Mesodermal cell (in vitro differentiated cells): Measurements from ENCODE around the gene FANCC.

ENCODE experiments used
- H3K27ac ChIP-seq: 2 replicates; pipeline ENCODE4 v1.7.0; 2013; ENCODE audit warnings: mild to moderate bottlenecking, low read depth, low read length, moderate library complexity; ENCODE audit not compliant: severe bottlenecking
- H3K36me3 ChIP-seq: 2 replicates; pipeline ENCODE4 v1.7.1; 2013; ENCODE audit warnings: mild to moderate bottlenecking, low read length, moderate library complexity; ENCODE audit not compliant: control insufficient read depth, insufficient read depth
- H3K4me1 ChIP-seq: one replicate; pipeline ENCODE4 v1.7.1; 2013; ENCODE audit warnings: mild to moderate bottlenecking, low read length; ENCODE audit not compliant: insufficient read depth, control insufficient read depth, poor library complexity, severe bottlenecking
- H3K4me3 ChIP-seq: 2 replicates; pipeline ENCODE4 v1.7.0; 2013; ENCODE audit warnings: low read length, control low read depth, mild to moderate bottlenecking; ENCODE audit not compliant: insufficient read depth, poor library complexity, severe bottlenecking; ENCODE audit errors: extremely low read depth
- H3K9me3 ChIP-seq: 2 replicates; pipeline ENCODE4 v1.7.1; 2013; ENCODE audit warnings: mild to moderate bottlenecking, low read length, moderate library complexity; ENCODE audit not compliant: control insufficient read depth
- WGBS, 2 experiments: methylation state at CpG; one replicate each; pipeline ENCODE4 v1.1.5; 2013; ENCODE audit warnings: missing lambda C conversion rate in 2 of 2; ENCODE audit not compliant: insufficient coverage in 2 of 2; 5-methylcytosine and 5-hydroxymethylcytosine counted together

The FANCC gene

GRCh38 chr9:95076696-95077052 is 240.8 kb downstream of the FANCC start:
- Histone ChIP-seq H3K9me3 (no peaks in the 10 kb centered on the region), H3K27ac (peak overlapping the region; percentile 13), H3K4me3 (no peak overlapping the region), H3K36me3 (peaks cover 64% of the 10 kb centered on the region), H3K4me1 (peaks cover 33% of the 10 kb centered on the region)
- 100% methylated on average over 1 of the region's 1 CpG; no CpG with 5 or more reads in 1 of the 2 experiments for WGBS, 2 experiments

- 93 to 99% methylated on average over 4 of the region's 7 CpGs for WGBS, 2 experiments
These were observed 241.8 kb downstream of the FANCC start for GRCh38 chr9:95075700-95076099.

GRCh38 chr9:95074632-95075031 is 242.9 kb downstream of the FANCC start:
- 93 to 99% methylated on average over 7 to 8 of the region's 9 CpGs for WGBS, 2 experiments
- Histone ChIP-seq H3K4me1 (peaks cover 30% of the 10 kb centered on the region), H3K36me3 (peaks cover 71% of the 10 kb centered on the region), H3K9me3 (no peaks in the 10 kb centered on the region), H3K4me3 (no peak overlapping the region), H3K27ac (no peak overlapping the region)

More at GRCh38 chr9:95075700-95076099, 241.8 kb downstream of the FANCC start:
- Histone ChIP-seq H3K36me3 (peaks cover 66% of the 10 kb centered on the region), H3K9me3 (no peaks in the 10 kb centered on the region), H3K4me3 (no peak overlapping the region), H3K27ac (no peak overlapping the region), H3K4me1 (peaks cover 33% of the 10 kb centered on the region)

- Histone ChIP-seq H3K4me3 (no peak overlapping the region), H3K4me1 (peaks cover 23% of the 10 kb centered on the region), H3K27ac (no peak overlapping the region), H3K9me3 (no peaks in the 10 kb centered on the region), H3K36me3 (peaks cover 73% of the 10 kb centered on the region)
- 88 to 100% methylated on average over 3 to 5 of the region's 5 CpGs for WGBS, 2 experiments
These were observed 243.6 kb downstream of the FANCC start for GRCh38 chr9:95073918-95074317.

GRCh38 chr9:95073042-95073607 is 244.4 kb downstream of the FANCC start:
- H3K4me1 ChIP-seq, result peaks cover 15% of the 10 kb centered on the region
- WGBS, 2 experiments, result 87 to 96% methylated on average over 14 to 15 of the region's 18 CpGs
- no peak overlapping the region for H3K27ac ChIP-seq

GRCh38 chr9:95071925-95072324 is 245.6 kb downstream of the FANCC start:
- H3K27ac ChIP-seq, result no peak overlapping the region
- no peak overlapping the region for H3K4me3 ChIP-seq
- 100% methylated on average over 4 to 5 of the region's 5 CpGs for WGBS, 2 experiments
- H3K36me3 ChIP-seq, result peaks cover 83% of the 10 kb centered on the region
- no peaks in the 10 kb centered on the region for H3K9me3 ChIP-seq
- peaks cover 3% of the 10 kb centered on the region for H3K4me1 ChIP-seq

More at GRCh38 chr9:95073042-95073607, 244.4 kb downstream of the FANCC start:
- Histone ChIP-seq H3K4me3 (no peak overlapping the region), H3K9me3 (no peaks in the 10 kb centered on the region), H3K36me3 (peaks cover 78% of the 10 kb centered on the region)

GRCh38 chr9:95071450-95071849 is 246.1 kb downstream of the FANCC start:
- Histone ChIP-seq H3K27ac (no peak overlapping the region), H3K36me3 (peaks cover 83% of the 10 kb centered on the region), H3K9me3 (no peaks in the 10 kb centered on the region), H3K4me1 (no peaks in the 10 kb centered on the region), H3K4me3 (no peak overlapping the region)
- WGBS, 2 experiments, result 95 to 100% methylated on average over 5 of the region's 5 CpGs

GRCh38 chr9:95070549-95071021 is 246.9 kb downstream of the FANCC start:
- 90 to 91% methylated on average over 8 of the region's 8 CpGs for WGBS, 2 experiments
- Histone ChIP-seq H3K4me1 (no peaks in the 10 kb centered on the region), H3K36me3 (peaks cover 82% of the 10 kb centered on the region), H3K27ac (no peak overlapping the region), H3K4me3 (no peak overlapping the region), H3K9me3 (no peaks in the 10 kb centered on the region)

GRCh38 chr9:95067897-95068296 is 249.6 kb downstream of the FANCC start:
- no peak overlapping the region for H3K4me3 ChIP-seq
- H3K9me3 ChIP-seq, result no peaks in the 10 kb centered on the region
- H3K27ac ChIP-seq, result no peak overlapping the region
- no peaks in the 10 kb centered on the region for H3K4me1 ChIP-seq
- peaks cover 89% of the 10 kb centered on the region for H3K36me3 ChIP-seq
- no CpG with 5 or more reads among the region's 2 CpGs for WGBS, 2 experiments

GRCh38 chr9:95067057-95067456 is 250.5 kb downstream of the FANCC start:
- Histone ChIP-seq H3K4me3 (no peak overlapping the region), H3K4me1 (no peaks in the 10 kb centered on the region), H3K27ac (no peak overlapping the region), H3K36me3 (peaks cover 93% of the 10 kb centered on the region), H3K9me3 (no peaks in the 10 kb centered on the region)
- WGBS, 2 experiments, result 94 to 100% methylated on average over 3 to 6 of the region's 6 CpGs

GRCh38 chr9:95065224-95065623 is 252.3 kb downstream of the FANCC start:
- no peak overlapping the region for H3K27ac ChIP-seq
- WGBS, 2 experiments, result 95 to 98% methylated on average over 7 to 10 of the region's 11 CpGs
- H3K4me3 ChIP-seq, result no peak overlapping the region
- H3K4me1 ChIP-seq, result peaks cover 8% of the 10 kb centered on the region
- no peaks in the 10 kb centered on the region for H3K9me3 ChIP-seq
- H3K36me3 ChIP-seq, result peaks cover 93% of the 10 kb centered on the region
